ENCODE results near the gene TSPAN3. TPM values are rescaled to one million over a fixed set of nuclear protein-coding genes. Genes with fewer than 3 reads are reported as not detected.

TSPAN3 gene
- total RNA-seq, 2 donors from 2014 or later, result 6.9 to 27.1 TPM

DNA sequence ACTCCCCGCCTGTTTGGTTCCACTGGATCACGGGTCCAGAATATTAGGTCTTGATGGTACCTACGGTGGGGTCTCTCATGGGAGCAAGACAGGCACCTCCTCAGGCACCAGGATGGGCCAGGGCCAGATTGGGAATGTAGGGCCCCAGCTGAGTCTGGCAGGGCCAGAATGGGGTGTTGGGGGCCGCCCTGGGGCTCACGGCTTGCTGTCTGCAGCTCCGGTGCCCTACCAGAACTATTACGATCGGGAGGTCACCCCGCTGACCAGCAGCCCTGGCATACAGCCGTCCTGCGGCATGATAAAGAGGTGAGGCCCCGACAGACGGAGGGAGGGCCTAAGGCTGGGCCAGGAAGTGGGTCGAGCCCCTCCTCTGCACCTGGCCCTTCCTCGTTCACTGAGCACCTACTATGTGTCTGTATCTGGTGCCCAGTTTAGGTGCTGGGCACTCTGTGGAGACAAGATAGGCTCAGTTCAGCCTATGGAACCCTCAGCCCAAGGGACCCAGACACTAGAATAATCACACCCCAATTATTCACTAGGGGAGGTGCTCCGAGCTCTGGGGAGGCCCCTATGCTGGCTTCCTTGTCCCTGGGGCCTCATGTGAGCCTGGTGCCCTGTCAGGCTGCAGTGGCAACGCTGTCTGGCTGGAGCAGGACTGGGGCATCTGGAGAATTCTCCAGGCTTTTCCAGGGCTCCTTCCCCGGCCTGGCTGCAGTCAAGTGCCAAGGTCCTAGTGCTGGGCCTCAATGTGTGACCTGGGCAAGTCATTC, 38.1 kb downstream of the TSPAN3 start:
- Mint-ChIP-seq H3K27ac (peak overlapping the region in 1 of 2 donors; percentile 59), H3K9me3 (peaks cover 0 to 4% of the 10 kb centered on the region in 2 donors), H3K36me3 (peaks cover 17 to 32% of the 10 kb centered on the region in 2 donors)
- ATAC-seq (no peak), DNase-seq (ENCODE audit: low spot score in 2 of 2) (no peak)

DNA sequence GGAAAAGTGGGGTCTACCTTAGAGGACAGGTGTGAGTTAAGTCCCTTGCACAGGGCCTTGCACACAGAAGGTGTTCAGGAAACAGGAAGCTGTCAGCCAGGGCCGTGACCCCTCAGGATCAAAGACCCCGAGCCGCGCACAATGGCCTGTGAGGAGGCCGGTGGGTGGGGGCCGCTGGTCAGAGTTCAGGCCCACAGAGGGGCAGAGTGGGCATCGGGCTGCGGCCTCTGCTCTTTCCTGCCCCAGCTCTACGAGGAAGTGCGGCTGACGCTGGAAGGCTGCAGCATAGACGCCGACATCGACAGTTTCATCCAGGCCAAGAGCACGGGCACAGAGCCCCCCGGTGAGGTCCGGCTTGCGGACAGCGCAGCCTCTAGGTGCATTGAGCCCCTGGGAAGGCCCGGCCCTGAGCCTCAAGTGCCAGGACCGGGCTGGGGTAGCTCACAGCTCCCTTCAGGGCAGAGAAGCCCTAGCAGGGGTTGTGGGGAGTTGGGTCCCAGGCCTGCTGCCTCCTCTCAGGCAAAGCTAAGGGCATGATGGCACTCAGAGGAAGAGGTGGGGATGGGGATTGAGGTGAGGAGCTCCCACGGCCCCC, 38.8 kb downstream of the TSPAN3 start:
- H3K9me3 Mint-ChIP-seq, result no peaks in the 10 kb centered on the region
- DNase-seq (ENCODE audit: low spot score in 2 of 2), result peak in 1 of 2 donors; percentile 54
- peaks cover 12 to 26% of the 10 kb centered on the region in 2 donors for H3K36me3 Mint-ChIP-seq
- ATAC-seq, result no peak
- peak overlapping the region; percentile 18 to 93 for H3K27ac Mint-ChIP-seq

DNA sequence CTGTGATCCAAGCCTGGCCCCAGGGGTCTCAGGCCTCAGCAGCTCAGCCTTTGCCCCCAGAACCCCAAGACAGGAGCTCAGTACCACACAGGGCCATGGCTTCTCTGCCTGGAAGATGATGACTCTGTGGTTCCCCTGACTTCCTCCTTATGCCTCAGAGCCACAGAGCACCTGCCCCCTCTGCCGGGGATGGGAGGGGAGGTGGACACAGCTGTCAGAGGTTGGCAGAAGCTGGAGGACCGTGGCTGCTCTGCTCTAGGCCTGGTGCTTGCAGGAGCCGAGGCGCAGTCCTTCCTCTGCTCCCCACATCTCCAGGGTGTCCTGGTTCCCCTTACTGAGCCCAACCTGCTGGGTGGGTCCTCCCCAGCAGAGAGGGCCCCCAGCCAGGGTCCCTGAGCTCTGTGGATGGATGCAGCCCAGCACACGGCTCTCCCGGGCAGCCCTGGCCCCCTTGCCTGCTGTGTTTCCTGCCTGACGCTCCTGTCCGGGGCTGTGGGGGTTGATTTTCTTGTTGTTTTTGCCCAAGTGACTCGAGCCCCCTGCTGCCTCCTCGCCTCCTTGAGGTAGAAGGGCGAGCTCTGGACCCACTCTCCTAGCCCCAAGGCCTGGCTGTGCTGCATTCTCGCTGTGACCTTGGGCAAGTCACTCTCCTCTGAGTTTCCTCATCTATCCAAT, 39.4 kb downstream of the TSPAN3 start:
- DNase-seq (ENCODE audit: low spot score in 2 of 2) (peak in 1 of 2 donors; percentile 49), ATAC-seq (peak; percentile 25 to 51)
- Mint-ChIP-seq H3K36me3 (peaks cover 7 to 19% of the 10 kb centered on the region in 2 donors), H3K9me3 (no peaks in the 10 kb centered on the region), H3K27ac (peak overlapping the region; percentile 18 to 93)

DNA sequence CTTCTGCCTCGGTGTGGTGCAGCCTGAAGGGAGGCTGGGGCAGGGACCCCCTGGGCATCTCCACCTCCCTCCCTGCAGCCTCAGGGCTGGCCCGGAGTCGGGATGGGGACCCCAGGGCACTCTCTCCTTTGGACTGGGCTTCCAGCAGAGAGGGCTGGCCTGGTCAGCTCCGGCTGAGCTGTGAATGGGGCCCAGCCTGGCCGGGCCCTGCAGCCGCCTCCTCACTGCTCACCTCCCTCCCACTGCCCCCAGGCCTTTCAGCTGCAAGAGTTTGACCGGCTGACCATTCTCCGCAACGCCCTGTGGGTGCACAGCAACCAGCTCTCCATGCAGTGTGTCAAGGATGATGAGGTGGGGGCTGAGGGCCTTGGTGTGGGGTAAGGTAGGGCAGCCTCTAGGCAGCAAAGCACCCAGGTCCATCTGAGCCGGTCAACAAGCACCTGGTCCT, 40.0 kb downstream of the TSPAN3 start:
- peak overlapping the region in 1 of 2 donors; percentile 18 for H3K27ac Mint-ChIP-seq
- peaks cover 2 to 14% of the 10 kb centered on the region in 2 donors for H3K36me3 Mint-ChIP-seq
- ATAC-seq, result peak in 1 of 2 donors; percentile 5
- DNase-seq (ENCODE audit: low spot score in 2 of 2), result peak in 1 of 2 donors; percentile 46
- H3K9me3 Mint-ChIP-seq, result no peaks in the 10 kb centered on the region

DNA sequence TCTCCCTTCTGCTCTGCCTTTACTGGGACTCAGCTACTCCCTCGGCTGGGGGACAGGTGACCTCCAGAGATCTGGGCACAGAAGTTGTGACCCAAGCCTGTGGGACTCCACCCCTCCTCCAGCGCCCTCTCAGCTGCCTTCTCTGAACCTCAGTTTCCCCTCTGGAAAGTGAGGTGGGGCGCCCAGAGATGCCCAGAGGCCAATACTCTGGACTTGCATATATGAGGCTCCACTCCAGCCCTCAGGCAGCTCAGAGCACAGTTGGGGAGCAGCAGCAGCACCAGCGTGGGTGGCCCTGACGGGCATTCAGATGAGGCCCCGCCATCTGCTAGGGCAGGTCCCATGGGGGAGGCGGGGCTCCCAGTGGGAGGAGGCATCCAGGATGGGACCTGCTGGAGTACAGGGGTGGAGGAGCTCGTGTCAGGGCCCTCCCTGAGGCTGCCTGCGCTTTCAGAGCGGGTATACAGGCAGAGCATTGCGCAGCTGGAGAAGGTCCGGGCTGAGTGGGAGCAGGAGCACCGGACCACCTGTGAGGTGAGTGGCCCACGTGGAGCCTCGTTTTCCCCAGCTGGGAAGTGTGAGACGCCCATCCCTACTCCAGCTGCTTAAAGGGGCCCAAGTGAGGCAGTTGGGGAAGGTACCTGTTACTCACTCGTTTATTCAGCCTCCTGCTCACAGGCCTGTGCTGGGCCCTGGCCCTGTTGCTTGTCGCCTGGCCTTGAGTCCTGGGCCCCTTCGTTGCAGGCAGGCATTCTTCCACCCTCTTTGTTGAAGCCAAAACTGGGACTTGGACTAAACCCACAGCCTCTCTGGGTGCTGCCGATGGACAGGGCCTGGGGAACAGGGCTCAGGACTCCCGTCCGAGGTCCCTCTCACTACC, 40.6 kb downstream of the TSPAN3 start:
- Mint-ChIP-seq H3K27ac (peak overlapping the region; percentile 16 to 50), H3K9me3 (no peaks in the 10 kb centered on the region), H3K36me3 (peaks cover 0 to 7% of the 10 kb centered on the region in 2 donors)
- ATAC-seq (no peak), DNase-seq (ENCODE audit: low spot score in 2 of 2) (peak in 1 of 2 donors; percentile 53)

DNA sequence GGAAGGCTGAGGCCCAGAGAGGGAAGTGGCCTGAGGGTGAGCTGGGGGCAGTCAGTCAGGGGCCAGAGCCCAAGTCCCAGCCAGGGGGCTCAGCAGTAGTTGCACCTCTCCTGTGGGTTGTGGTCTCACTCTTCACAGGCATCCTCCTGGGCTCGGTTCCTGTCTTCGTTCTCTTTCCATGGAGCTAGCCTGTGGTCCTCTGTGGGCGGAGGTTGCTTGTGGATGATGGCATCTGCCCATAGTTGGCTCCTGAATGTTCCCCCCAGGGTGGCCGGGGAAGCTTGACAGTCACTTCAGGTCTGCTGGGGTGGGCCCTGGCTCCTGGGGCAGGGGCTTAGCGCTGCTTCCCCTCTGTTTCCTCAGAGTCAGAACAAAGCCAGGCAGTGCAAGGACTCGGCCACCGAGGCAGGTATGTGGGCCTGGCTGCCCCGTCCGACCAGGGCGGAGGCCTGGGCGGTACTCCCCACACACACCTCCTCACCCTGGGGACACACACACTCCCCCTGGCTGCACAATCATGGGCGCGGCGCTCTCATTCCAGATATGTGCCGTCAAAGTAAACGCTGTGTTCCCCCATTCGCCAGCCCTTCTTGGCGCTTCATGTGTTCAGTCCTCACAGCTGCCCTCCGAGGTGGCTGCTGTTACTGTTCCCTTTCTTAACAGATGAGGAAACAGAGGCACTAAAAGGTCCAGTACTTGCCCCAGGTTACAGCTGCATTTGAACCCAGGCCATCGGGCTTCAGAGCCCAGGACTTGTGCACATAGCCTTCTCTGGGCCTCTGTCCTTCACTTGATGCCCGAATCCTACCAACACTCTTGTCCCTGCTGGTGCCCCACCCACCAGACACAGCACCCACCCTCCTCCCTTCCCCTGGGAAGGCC, 41.5 kb downstream of the TSPAN3 start:
- peak overlapping the region; percentile 16 to 50 for H3K27ac Mint-ChIP-seq
- H3K36me3 Mint-ChIP-seq, result peaks cover 0 to 5% of the 10 kb centered on the region in 2 donors
- DNase-seq (ENCODE audit: low spot score in 2 of 2), result peak in 1 of 2 donors; percentile 55
- ATAC-seq, result no peak
- H3K9me3 Mint-ChIP-seq, result no peaks in the 10 kb centered on the region

DNA sequence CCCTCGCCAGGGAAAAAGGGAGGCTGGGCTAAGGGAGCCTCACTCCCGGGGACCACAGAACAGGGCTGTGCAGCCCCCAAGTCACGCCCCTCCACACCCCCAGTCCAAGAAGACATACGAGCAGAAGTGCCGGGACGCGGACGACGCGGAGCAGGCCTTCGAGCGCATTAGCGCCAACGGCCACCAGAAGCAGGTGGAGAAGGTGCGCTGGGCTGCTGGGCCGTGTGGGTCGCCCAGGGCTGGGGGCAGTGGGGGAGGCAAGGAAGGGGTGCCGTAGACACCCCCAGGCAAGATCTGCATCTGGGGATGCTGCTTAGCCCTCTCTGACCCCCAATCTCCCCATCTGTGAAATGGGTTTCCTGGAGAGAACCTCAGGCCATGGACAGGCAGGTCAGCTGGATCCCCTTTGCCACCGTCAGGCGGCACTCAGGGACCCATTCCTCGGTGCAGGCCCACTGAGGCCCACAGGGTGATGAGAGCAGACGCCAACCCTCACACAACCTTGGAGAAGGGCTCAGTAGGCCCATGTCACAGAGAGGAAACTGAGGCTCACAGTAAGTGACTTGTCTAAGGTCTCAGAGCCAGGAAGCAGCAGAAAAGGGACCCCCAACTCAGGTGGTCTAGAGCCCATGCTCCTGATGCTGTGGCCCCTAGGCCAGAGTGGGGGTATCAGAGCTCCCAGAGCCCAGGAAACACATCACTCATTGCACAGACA, 42.3 kb downstream of the TSPAN3 start:
- ATAC-seq, result no peak
- peak in 1 of 2 donors; percentile 44 for DNase-seq (ENCODE audit: low spot score in 2 of 2)
- H3K36me3 Mint-ChIP-seq, result peaks cover 0 to 5% of the 10 kb centered on the region in 2 donors
- peak overlapping the region; percentile 57 to 68 for H3K27ac Mint-ChIP-seq
- no peaks in the 10 kb centered on the region for H3K9me3 Mint-ChIP-seq

DNA sequence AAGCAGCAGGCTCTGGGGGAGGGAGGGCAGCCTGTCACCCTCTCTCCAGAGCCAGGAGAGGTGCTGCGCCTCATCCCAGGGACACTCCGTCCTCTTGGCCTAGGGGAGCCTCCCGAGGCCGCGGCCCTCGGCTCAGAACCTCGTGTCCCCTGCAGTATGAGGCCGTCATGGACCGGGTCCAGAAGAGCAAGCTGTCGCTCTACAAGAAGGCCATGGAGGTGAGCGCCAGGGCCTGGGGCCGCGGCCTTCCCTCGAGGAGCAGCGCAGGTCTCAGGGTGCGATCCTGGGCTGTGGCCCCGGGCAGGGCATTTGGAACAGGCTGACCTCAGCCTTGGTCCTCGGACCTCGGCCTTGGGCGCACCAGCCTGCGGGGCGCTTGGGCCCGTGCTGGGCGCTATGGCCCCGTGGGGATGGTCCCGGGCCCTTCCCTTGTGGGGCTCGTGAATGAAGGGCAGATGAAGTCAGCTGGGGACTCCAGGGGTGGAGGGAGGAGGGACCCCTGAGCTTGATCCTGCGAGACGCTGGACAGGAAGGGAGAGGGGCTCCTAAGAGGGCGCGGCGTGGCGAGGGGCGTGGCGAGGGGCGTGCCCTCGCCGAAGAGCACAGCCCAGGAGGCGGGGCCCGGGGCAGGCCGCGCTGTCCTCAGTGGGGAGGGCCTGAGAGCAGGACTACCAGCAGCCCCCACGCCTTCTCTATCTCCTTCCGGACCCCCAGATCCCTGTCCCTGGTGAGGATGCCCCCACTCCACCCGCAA, 43.0 kb downstream of the TSPAN3 start:
- DNase-seq (ENCODE audit: low spot score in 2 of 2), result peak in 1 of 2 donors; percentile 44

DNA sequence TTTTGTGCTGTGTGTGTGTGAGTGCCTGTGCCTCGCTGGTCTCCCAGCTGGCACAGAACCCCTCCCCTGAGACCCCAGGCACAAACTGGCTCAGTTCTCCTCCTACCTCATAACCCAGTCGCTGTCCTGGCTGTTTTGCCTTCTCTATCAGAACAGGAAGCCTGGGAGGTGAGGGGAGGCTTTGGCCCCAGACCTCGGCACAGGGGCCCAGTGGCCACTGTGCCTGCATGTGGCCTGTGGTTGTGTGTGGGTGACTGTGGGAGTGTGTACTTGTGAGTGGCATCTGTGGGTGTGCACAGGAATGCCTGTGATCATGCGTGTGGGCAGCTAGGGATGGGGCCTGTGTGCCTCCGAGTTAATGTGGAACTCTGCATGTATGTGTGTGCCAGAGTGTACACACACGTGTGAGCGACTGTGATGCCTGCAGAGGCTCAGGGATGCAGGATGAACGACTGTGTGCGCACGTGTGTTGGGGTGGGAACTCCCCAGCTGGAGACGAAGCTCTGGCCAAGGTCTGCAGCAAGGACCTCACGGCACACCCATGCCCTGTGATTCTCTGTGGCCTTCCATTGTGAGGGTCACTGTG, 43.7 kb downstream of the TSPAN3 start:
- peak in 1 of 2 donors; percentile 46 for DNase-seq (ENCODE audit: low spot score in 2 of 2)
- peaks cover 2 to 14% of the 10 kb centered on the region in 2 donors for H3K36me3 Mint-ChIP-seq

More for the DNA sequence above, 43.0 kb downstream of the TSPAN3 start:
- Mint-ChIP-seq H3K27ac (peak overlapping the region; percentile 57 to 68), H3K36me3 (peaks cover 0 to 10% of the 10 kb centered on the region in 2 donors), H3K9me3 (no peaks in the 10 kb centered on the region)
- no peak for ATAC-seq

DNA sequence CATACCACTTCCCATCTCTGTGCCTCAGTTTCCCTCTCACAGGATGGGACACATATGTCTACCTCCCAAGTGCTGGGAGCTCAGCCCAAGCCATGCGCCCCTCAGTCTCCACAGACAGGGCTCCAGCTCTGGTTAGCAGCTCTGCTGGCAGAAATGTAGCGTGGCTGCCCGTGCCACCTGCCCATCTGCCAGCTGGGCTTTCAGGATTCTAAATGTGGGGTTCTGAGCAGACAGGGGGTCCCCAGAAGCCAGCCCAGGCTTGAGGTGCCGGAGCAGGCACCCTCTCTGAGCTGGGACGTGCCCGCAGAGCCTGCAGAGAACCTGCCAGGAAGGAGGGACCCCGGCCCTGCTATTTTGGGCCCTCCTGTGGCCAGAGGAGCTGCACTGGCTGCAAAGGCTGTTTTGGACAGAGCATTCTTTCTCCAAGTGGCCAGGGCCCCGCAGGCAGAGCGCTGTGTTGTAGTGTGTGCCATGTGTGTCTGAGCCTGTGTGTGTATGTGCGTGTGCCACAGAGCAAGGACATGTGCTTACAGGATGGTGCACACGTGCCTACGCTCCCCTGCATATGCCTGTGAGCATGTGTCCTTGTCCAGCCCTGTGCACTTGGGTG, 44.3 kb downstream of the TSPAN3 start:
- Mint-ChIP-seq H3K36me3 (peaks cover 5 to 20% of the 10 kb centered on the region in 2 donors), H3K9me3 (no peaks in the 10 kb centered on the region), H3K27ac (peak overlapping the region; percentile 50 to 57)
- no peak for ATAC-seq
- peak in 1 of 2 donors; percentile 45 for DNase-seq (ENCODE audit: low spot score in 2 of 2)

More for the DNA sequence above, 43.7 kb downstream of the TSPAN3 start:
- H3K27ac Mint-ChIP-seq, result peak overlapping the region; percentile 50 to 57
- no peak for ATAC-seq
- H3K9me3 Mint-ChIP-seq, result no peaks in the 10 kb centered on the region

DNA sequence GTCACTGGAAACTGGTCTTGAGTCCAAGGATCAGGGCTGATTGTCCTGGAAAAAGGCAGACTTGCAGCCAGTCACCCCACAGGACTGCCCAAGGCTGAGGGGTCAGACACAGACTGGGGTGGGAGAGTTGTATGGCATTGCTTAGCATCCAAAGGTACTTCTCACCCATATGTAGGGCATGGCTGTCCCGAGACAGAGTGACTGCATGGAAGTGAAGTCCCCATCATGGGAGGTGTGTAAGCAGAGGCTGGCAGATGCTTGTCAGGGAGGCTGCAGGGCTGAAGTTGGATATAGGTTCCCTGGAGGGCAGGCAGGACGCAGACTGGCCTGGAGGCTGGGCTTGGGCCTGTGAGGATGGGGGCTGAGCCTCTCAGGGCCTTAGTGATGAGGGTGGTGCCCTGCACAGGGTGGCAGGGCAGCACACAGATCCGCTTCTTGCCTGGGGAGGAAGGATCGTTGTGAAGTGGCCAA, 44.9 kb downstream of the TSPAN3 start:
- ATAC-seq (no peak), DNase-seq (ENCODE audit: low spot score in 2 of 2) (peak in 1 of 2 donors; percentile 42)
- Mint-ChIP-seq H3K36me3 (peaks cover 5 to 20% of the 10 kb centered on the region in 2 donors), H3K9me3 (no peaks in the 10 kb centered on the region), H3K27ac (peak overlapping the region; percentile 42 to 87)

DNA sequence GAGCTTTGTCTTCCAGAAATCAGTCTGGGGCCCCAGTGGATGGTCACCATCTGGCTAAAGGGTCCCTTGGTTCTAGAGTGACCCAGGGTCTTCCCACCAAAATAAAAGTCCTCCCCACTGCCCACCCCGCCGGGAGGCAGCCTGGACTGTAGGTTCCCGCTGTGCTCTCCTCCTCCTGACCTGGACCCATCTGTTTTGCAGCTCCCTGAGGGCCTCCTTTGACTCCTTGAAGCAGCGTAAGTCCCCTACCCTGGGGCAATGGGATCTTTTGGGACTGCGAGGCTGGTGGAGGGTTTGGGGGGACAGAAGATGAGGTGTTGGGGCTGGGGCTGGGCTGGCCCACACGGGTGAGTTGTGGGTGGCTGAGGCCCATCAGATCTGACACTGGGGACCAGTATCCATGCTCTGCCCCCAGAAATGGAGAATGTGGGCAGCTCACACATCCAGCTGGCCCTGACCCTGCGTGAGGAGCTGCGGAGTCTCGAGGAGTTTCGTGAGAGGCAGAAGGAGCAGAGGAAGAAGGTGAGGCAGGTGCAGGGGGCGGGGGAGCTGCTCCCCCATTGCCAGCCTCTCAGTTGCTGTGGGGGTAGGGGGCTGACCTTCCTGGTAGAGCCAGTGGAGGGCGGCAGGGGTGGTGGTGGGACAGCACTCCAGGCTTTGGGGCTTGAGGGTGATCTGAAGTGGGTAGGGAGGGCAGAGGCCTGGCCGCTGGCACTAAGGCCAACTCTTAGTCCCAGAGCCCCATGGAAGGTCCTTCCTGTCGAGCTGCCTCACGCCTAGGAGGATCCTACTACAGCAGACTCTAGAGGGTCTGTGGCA, 45.6 kb downstream of the TSPAN3 start:
- Mint-ChIP-seq H3K27ac (peak overlapping the region; percentile 42 to 98), H3K36me3 (peaks cover 5 to 21% of the 10 kb centered on the region in 2 donors), H3K9me3 (no peaks in the 10 kb centered on the region)
- ATAC-seq, result no peak
- peak in 1 of 2 donors; percentile 44 for DNase-seq (ENCODE audit: low spot score in 2 of 2)

Measured in activated naive CD4-positive, alpha-beta T cell treated with anti-CD3 and anti-CD28 coated beads, Interleukin-2, amount 50 U/mL, for 72 hours (primary cell).